Metanephros (tissue), 1 donor: Measurements from ENCODE around the gene SERGEF. TPM values are rescaled to one million over a fixed set of nuclear protein-coding genes. Genes with fewer than 3 reads are reported as not detected.

Experiments
- total RNA-seq: library from RNA; depleted of rRNA; stranded (reverse); fragments of >200 nt; gene quantifications from one replicate; pipeline ENCODE4 v1.2.3, GENCODE V29; 2014

Gene SERGEF
- total RNA-seq = 14.2 TPM

GRCh38 chr11:18012906-18013781 lies at the start of gene SERGEF:
Gene SERGEF (minus strand): TSS chr11:18013047. CDS start chr11:18013010, 37 bp downstream.

GRCh38 chr11:18046116-18046777 lies 33.4 kb upstream of the SERGEF start, which contains the start of gene TPH1:
Gene TPH1 (minus strand): TSS chr11:18046269. CDS start chr11:18040762, 5,507 bp downstream.

Other genes with a start within 250 kb of the SERGEF start
- gene TPH1, start 33.2 kb upstream of the SERGEF start, total RNA-seq = 0.47 TPM
- 14.6 TPM for gene SAAL1, start 93.0 kb upstream of the SERGEF start, total RNA-seq
- not detected for gene MRGPRX3, start 119.5 kb upstream of the SERGEF start, total RNA-seq
- not detected for gene MRGPRX4, start 159.8 kb upstream of the SERGEF start, total RNA-seq
- not detected for gene SAA4, start 223.8 kb upstream of the SERGEF start, total RNA-seq
- gene SAA2, start 235.6 kb upstream of the SERGEF start, total RNA-seq = not detected